ENCODE results near the gene CHCHD6.

CHCHD6 gene

DNA sequence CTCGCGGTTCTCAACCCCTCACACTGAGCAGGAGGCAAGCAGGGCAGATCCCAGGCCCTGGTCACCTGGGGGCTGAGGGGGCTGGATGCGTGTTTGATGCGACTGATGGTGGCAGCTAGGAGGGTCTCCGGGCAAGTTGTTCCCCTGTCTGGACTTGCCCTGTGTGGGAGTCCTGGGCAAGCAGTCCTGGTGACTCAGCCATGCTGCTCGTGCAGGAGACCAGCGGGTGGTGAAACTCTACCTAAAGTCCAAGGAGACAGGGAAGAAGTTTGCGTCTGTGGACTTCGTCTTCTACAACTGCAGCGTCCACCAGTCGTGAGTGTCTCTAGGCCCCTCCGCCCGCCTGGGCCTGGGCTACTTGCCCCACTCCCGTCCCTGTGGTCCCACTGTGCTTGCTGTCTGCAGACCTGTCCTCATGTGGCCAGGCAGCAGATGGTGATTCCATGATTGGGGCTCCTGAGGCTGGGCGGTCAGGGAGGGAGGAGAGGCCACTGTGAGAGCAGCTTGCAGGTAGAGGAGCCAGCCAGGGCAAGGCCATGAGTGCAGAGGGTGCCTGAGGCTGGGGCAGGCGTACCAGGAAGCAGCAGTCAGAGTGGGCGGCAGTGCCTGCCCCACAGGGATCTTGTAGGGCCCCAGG is 301.9 kb downstream of the CHCHD6 start:
- no peak overlapping the region for H3K4me3 ChIP-seq (ENCODE audit: low read depth, low read length)
- no peaks in the 10 kb centered on the region for H3K27me3 ChIP-seq (ENCODE audit: control insufficient read depth, insufficient read depth, low read length)
- H3K9me3 ChIP-seq (ENCODE audit: control insufficient read depth, low read length) = no peaks in the 10 kb centered on the region
- peaks cover 15% of the 10 kb centered on the region for H3K4me1 ChIP-seq
- no peak overlapping the region for H2AFZ ChIP-seq
- H3K27ac ChIP-seq = no peak overlapping the region
- H3K36me3 ChIP-seq (ENCODE audit: control insufficient read depth, insufficient read depth, low read length) = no peaks in the 10 kb centered on the region
- H3K79me2 ChIP-seq = peaks cover 24% of the 10 kb centered on the region
- TF ChIP-seq, protein P1, sequence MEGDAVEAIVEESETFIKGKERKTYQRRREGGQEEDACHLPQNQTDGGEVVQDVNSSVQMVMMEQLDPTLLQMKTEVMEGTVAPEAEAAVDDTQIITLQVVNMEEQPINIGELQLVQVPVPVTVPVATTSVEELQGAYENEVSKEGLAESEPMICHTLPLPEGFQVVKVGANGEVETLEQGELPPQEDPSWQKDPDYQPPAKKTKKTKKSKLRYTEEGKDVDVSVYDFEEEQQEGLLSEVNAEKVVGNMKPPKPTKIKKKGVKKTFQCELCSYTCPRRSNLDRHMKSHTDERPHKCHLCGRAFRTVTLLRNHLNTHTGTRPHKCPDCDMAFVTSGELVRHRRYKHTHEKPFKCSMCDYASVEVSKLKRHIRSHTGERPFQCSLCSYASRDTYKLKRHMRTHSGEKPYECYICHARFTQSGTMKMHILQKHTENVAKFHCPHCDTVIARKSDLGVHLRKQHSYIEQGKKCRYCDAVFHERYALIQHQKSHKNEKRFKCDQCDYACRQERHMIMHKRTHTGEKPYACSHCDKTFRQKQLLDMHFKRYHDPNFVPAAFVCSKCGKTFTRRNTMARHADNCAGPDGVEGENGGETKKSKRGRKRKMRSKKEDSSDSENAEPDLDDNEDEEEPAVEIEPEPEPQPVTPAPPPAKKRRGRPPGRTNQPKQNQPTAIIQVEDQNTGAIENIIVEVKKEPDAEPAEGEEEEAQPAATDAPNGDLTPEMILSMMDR (IDR thresholded peaks at IDR 0.05) = no peak
- H3K9ac ChIP-seq = no peak overlapping the region
- H3K4me2 ChIP-seq (ENCODE audit: low read length) = no peak overlapping the region

DNA sequence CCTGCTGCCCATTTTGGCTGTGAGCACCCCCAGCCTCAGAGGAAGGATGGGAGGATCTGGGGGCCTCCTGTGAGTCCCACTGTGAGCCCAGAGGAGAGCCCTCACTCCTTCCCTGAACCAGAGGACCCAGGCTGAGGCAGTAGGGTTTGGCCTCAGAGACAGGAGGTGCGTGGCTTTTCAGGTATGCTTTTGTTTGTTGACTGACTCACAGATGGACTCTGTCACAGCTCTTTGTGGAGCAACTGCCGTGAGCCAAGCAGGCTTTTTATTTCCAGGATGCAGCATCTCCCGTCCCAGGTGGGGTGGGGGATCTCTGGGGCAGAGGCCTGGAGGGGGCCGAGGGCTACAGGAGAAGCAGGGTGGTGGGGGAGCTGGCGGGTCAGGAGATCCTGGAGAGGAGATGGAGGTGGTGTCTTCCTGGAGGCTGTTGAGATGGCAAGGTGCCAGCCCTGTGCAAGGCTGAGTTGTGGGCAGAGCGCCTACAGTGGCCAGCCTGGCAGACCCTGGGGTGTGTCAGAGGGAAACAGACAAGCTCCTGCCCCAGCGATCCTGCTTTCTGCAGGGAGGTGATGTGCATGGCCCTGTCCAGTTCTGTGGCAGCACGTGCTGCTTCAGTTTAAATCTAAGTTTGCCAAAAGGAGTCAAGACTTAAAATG is 302.9 kb downstream of the CHCHD6 start:
- Histone ChIP-seq H3K27ac (no peak overlapping the region), H3K9me3 (ENCODE audit: control insufficient read depth, low read length) (no peaks in the 10 kb centered on the region), H3K27me3 (ENCODE audit: control insufficient read depth, insufficient read depth, low read length) (no peaks in the 10 kb centered on the region), H3K4me1 (peaks cover 7% of the 10 kb centered on the region), H3K4me3 (ENCODE audit: low read depth, low read length) (no peak overlapping the region), H2AFZ (no peak overlapping the region), H3K9ac (no peak overlapping the region), H3K79me2 (peaks cover 23% of the 10 kb centered on the region), H3K4me2 (ENCODE audit: low read length) (no peak overlapping the region), H3K36me3 (ENCODE audit: control insufficient read depth, insufficient read depth, low read length) (no peaks in the 10 kb centered on the region)
- TF ChIP-seq, protein P1 (IDR thresholded peaks at IDR 0.05) = no peak

DNA sequence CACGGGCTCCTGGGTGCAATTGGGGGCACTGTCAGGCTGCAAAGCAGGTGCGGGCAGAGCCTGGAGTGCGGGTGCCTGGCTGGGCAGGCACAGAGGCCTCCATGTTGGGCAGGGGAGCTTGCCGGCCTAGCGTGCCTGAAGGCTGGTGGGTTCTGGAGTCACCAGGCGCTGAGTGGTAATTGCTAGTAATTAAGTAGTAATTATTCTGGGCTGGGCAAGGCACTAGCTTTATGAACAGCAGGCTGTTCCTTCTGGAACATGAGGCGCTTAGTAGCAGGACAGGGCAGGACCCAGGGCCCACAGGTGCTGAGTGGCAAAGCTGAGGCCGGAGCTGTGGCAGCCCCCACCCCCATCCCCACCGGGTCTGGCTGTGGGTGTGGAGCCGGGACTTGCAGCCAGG is 304.2 kb downstream of the CHCHD6 start:
- no peak overlapping the region for H3K9ac ChIP-seq
- TF ChIP-seq, protein P1 (IDR thresholded peaks at IDR 0.05) = no peak
- H3K4me2 ChIP-seq (ENCODE audit: low read length) = no peak overlapping the region
- H3K27me3 ChIP-seq (ENCODE audit: control insufficient read depth, insufficient read depth, low read length) = no peaks in the 10 kb centered on the region
- no peaks in the 10 kb centered on the region for H3K9me3 ChIP-seq (ENCODE audit: control insufficient read depth, low read length)
- no peak overlapping the region for H3K27ac ChIP-seq
- H3K36me3 ChIP-seq (ENCODE audit: control insufficient read depth, insufficient read depth, low read length) = no peaks in the 10 kb centered on the region
- no peaks in the 10 kb centered on the region for H3K4me1 ChIP-seq
- no peak overlapping the region for H3K4me3 ChIP-seq (ENCODE audit: low read depth, low read length)
- no peak overlapping the region for H2AFZ ChIP-seq
- H3K79me2 ChIP-seq = peaks cover 30% of the 10 kb centered on the region

DNA sequence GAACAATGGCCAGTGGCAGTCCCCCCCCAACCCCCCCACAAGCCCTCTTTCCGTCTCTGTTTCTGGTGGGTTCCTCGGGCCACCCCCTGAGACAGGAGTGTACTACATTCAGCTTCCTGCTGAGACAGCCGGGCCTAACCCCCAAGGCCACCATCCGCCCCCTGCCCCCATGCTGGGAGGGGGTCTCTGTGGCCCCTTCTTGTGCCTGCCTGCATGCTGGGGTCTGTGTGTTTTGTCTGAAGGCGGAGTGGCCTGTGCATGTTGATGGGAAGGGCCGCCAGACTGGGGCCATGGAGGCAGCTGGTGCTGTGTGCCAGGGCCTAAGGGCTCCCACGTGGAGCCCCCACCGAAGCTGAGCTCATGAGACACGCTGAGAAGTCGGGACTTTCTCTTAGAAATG is 305.5 kb downstream of the CHCHD6 start:
- no peaks in the 10 kb centered on the region for H3K36me3 ChIP-seq (ENCODE audit: control insufficient read depth, insufficient read depth, low read length)
- H3K4me1 ChIP-seq = no peaks in the 10 kb centered on the region
- peaks cover 33% of the 10 kb centered on the region for H3K79me2 ChIP-seq
- no peaks in the 10 kb centered on the region for H3K27me3 ChIP-seq (ENCODE audit: control insufficient read depth, insufficient read depth, low read length)
- TF ChIP-seq, protein P1 (IDR thresholded peaks at IDR 0.05) = no peak
- H3K9ac ChIP-seq = no peak overlapping the region
- H3K4me2 ChIP-seq (ENCODE audit: low read length) = no peak overlapping the region
- H3K4me3 ChIP-seq (ENCODE audit: low read depth, low read length) = no peak overlapping the region
- H3K27ac ChIP-seq = no peak overlapping the region
- no peak overlapping the region for H2AFZ ChIP-seq
- H3K9me3 ChIP-seq (ENCODE audit: control insufficient read depth, low read length) = no peaks in the 10 kb centered on the region
